22Rv1 (cell line): ENCODE data around the gene ACOD1.
"Not testable (repeated sequence)": the region's sequence is repeated elsewhere in the genome, so short reads cannot be mapped to it uniquely, and the experiment has no call there.

Source experiments
- H3K27ac ChIP-seq: fragments of 450-650 bp; 2 replicates; pipeline ENCODE4 v1.5.1; 2017
- CTCF ChIP-seq: fragments of 450-650 bp; IDR thresholded peaks from 2 replicates; pipeline ENCODE4 v1.5.1; 2017; ENCODE audit warnings: mild to moderate bottlenecking
- ZFX ChIP-seq: fragments of 450-650 bp; IDR thresholded peaks from 2 replicates; pipeline ENCODE4 v1.6.1; 2017; ENCODE audit warnings: antibody characterized with exemption, borderline replicate concordance

Gene ACOD1

GRCh38 chr13:76948149-76948548 lies at the start of gene ACOD1:
ACOD1 (plus strand) TSS chr13:76948511; CDS start chr13:76948559, 48 bp downstream.
- no peak for TF ChIP-seq ZFX
- no peak within 1 kb of the TSS for H3K27ac ChIP-seq

GRCh38 chr13:76899066-76899465 lies 49.2 kb upstream of the ACOD1 start:
- H3K27ac ChIP-seq: not testable (repeated sequence)

GRCh38 chr13:76903544-76904162 lies 44.7 kb upstream of the ACOD1 start:
- TF ChIP-seq ZFX (no peak), CTCF (peak; percentile 96)
- H3K27ac ChIP-seq: no peak overlapping the region

- TF ChIP-seq ZFX (no peak), CTCF (no peak)
Measured at GRCh38 chr13:76904507-76904906, 43.8 kb upstream of the ACOD1 start.

GRCh38 chr13:76912476-76912875 lies 35.8 kb upstream of the ACOD1 start:
- H3K27ac ChIP-seq: no peak overlapping the region
- no peak for TF ChIP-seq ZFX
- no peak for TF ChIP-seq CTCF

More at GRCh38 chr13:76904507-76904906, 43.8 kb upstream of the ACOD1 start:
- H3K27ac ChIP-seq: no peak overlapping the region

- TF ChIP-seq CTCF (no peak), ZFX (no peak)
- H3K27ac ChIP-seq: no peak overlapping the region
Measured at GRCh38 chr13:76913898-76914297, 34.4 kb upstream of the ACOD1 start.

GRCh38 chr13:76917095-76917494 lies 31.2 kb upstream of the ACOD1 start:
- TF ChIP-seq CTCF: no peak
- no peak for TF ChIP-seq ZFX
- no peak overlapping the region for H3K27ac ChIP-seq

- H3K27ac ChIP-seq: not testable (repeated sequence)
Measured at GRCh38 chr13:76917755-76918481, 30.4 kb upstream of the ACOD1 start.

- no peak overlapping the region for H3K27ac ChIP-seq
- TF ChIP-seq ZFX (no peak), CTCF (no peak)
Measured at GRCh38 chr13:76921516-76921915, 26.8 kb upstream of the ACOD1 start.
